ENCODE measurements around the gene AGBL2.

AGBL2 gene

DNA sequence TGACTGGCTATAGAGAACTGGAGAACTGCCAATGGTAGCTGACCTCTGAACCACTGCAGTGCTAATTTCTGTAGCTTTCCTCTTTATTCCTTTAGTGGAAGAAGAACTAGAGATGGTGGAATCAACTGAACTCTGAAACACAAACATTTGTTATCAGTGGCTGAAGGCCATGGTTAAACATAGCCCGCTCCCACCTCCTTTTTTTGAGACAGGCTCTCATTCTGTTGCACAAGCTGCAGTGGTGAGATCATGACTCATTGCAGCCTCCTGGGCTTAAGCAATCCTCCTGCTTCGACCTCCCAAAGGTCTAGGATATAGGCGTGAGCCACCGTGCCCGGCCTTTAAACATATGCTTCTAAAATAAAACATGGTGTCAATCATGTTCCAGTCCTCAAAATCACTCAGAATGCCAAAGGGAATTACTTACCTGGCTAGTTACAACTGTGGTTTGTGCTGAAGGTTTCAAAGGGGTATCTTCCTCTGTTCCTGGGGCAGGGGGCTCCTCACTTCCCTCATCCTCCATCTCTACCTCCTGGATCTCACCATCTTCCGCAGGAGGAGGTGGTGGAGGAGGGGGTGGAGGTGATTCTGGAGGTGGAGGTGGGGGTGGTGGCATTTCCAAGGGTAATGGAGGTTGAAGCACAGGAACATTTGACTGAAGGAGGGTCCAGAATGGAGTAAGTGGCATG is 9.0 kb upstream of the AGBL2 start:
- H3K4me1 ChIP-seq: peaks cover 0 to 14% (median 7%) of the 10 kb centered on the region in 4 donors
- no peak overlapping the region for H3K4me3 ChIP-seq
- TF ChIP-seq, protein P1, sequence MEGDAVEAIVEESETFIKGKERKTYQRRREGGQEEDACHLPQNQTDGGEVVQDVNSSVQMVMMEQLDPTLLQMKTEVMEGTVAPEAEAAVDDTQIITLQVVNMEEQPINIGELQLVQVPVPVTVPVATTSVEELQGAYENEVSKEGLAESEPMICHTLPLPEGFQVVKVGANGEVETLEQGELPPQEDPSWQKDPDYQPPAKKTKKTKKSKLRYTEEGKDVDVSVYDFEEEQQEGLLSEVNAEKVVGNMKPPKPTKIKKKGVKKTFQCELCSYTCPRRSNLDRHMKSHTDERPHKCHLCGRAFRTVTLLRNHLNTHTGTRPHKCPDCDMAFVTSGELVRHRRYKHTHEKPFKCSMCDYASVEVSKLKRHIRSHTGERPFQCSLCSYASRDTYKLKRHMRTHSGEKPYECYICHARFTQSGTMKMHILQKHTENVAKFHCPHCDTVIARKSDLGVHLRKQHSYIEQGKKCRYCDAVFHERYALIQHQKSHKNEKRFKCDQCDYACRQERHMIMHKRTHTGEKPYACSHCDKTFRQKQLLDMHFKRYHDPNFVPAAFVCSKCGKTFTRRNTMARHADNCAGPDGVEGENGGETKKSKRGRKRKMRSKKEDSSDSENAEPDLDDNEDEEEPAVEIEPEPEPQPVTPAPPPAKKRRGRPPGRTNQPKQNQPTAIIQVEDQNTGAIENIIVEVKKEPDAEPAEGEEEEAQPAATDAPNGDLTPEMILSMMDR (IDR thresholded peaks at IDR 0.05): no peak
- H3K27me3 ChIP-seq: no peaks in the 10 kb centered on the region
- peaks cover 78 to 94% (median 85%) of the 10 kb centered on the region in 3 donors for H3K36me3 ChIP-seq
- H3K9me3 ChIP-seq: no peaks in the 10 kb centered on the region
- H3K27ac ChIP-seq: peak overlapping the region; percentile 72 to 76
- DNase-seq: peak; percentile 47 to 81
- intact Hi-C loops (cut with DNase I; ENCODE audit: low total_unique reads): no loop called here

DNA sequence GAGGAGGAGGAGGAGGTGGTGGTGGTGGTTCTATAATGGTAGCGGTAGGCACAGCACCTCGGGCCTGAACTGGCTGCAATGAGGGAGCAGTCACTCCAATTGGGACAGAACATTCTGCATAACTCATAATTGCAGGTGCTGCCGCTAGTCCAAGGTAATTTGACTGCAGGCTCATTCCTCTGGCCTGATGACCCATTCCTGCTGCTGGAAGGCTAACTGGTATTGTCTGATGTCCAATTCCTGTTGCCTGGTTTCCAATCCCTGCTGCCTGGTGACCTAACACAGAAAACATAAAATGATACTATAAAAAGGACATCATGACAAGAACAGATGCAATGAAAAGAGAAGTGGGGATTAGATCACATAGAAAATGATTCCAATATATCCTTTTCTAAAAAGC is 7.9 kb upstream of the AGBL2 start:
- intact Hi-C loops (cut with DNase I; ENCODE audit: low total_unique reads): no loop called here
- TF ChIP-seq, protein P1 (IDR thresholded peaks at IDR 0.05): no peak
- Histone ChIP-seq H3K4me3 (no peak overlapping the region), H3K27ac (peak overlapping the region in 1 of 2 donors; percentile 44), H3K27me3 (no peaks in the 10 kb centered on the region), H3K9me3 (no peaks in the 10 kb centered on the region), H3K36me3 (peaks cover 78 to 94% (median 86%) of the 10 kb centered on the region in 3 donors), H3K4me1 (peaks cover 0 to 14% (median 7%) of the 10 kb centered on the region in 4 donors)
- no peak for DNase-seq

DNA sequence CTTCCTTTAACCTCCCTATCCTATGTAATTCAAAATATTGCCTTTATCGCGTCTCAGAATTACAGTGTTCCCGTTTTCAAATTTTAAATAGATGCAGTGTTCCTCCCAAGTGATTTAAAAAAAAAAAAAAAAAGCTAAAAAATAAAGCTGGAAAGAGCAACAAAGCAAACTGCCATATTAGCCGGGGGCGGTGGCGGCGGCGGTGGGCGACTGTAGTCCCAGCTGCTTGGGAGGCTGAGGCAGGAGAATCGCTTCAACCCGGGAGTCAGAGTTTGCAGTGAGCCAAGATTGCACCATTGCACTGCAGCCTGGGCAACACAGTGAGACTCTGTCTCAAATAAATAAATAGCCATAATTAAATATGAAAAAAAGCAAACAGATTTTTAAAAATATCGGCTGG is 5.5 kb upstream of the AGBL2 start:
- H3K4me3 ChIP-seq: no peak overlapping the region
- intact Hi-C loops (cut with DNase I; ENCODE audit: low total_unique reads): no loop called here
- peaks cover 81 to 95% (median 87%) of the 10 kb centered on the region in 3 donors for H3K36me3 ChIP-seq

DNA sequence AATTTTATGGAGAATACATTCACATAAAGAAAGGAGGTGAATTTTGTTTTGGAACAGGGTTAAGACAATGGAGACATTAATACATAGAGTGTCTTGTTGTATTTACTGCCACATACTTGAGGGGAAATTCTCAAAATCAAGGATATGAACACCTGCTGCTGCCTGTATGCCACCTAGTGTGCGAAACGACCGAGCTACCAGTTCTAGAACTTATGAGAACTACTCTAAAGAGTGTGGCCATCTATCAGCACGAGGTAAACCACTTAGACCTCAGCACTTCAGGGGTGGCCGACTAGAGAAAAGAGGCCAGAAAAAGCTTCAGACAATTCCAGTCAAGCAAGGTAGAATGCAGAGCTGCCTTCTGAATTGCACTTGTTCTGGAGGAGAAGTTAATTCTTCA is 1.5 kb upstream of the AGBL2 start:
- TF ChIP-seq, protein P1 (IDR thresholded peaks at IDR 0.05): no peak
- Histone ChIP-seq H3K27me3 (no peaks in the 10 kb centered on the region), H3K4me3 (no peak overlapping the region), H3K27ac (no peak overlapping the region), H3K36me3 (peaks cover 50 to 57% (median 55%) of the 10 kb centered on the region in 3 donors), H3K9me3 (no peaks in the 10 kb centered on the region), H3K4me1 (no peaks in the 10 kb centered on the region)
- DNase-seq: no peak
- intact Hi-C loops (cut with DNase I; ENCODE audit: low total_unique reads): loop anchor here (10.0 kb wide), 1 partner anchor 72 kb away; the partner anchor contains the start of gene MTCH2

More for the DNA sequence above, 5.5 kb upstream of the AGBL2 start:
- TF ChIP-seq, protein P1 (IDR thresholded peaks at IDR 0.05): no peak
- Histone ChIP-seq H3K27ac (no peak overlapping the region), H3K27me3 (no peaks in the 10 kb centered on the region), H3K9me3 (no peaks in the 10 kb centered on the region), H3K4me1 (peaks cover 0 to 14% (median 7%) of the 10 kb centered on the region in 4 donors)
- no peak for DNase-seq

DNA sequence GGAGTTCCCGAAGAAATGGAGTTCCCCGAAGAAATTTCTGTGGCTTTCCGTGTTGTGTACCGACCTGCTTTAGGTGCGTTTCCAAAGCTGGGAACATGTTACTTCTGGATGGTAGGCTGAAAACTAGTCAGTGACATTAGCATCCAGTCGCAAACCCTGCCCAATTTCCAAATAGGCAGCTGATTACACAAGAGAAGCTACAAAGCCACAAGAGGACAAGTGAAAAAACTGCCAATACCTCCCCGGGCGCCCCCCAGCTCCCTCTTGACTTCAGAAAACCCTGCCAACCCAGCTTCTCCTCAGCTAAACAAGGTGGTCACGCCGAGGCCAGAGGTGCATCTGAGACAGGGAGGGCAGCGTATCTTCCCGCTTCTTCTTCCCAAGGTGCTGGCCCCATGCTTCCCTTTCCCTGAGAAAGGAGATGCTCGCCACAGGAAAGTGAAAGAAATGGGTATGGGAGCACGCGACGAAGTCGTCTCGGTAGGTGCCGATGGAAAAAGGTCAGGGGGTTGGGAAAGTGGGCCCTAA is 551 bp downstream of the AGBL2 start:
- Histone ChIP-seq H3K9me3 (no peaks in the 10 kb centered on the region), H3K4me3 (peak overlapping the region; percentile 63 to 82), H3K36me3 (peaks cover 30 to 37% (median 34%) of the 10 kb centered on the region in 3 donors), H3K27ac (peak overlapping the region; percentile 71 to 73), H3K27me3 (no peaks in the 10 kb centered on the region), H3K4me1 (no peaks in the 10 kb centered on the region)
- DNase-seq: peak; percentile 31 to 67
- intact Hi-C loops (cut with DNase I; ENCODE audit: low total_unique reads): loop anchor here (10.0 kb wide), 1 partner anchor 70 kb away; the partner anchor contains the start of gene MTCH2
- TF ChIP-seq, protein P1 (IDR thresholded peaks at IDR 0.05): no peak
